A549 treated with ZK216348 at 1 μM for 4 hours (cell line): Measurements from ENCODE around the gene UNC13D. TPM values are rescaled to one million over a fixed set of nuclear protein-coding genes. Genes with fewer than 3 reads are reported as not detected.

Source experiments
- total RNA-seq: library from RNA; stranded (reverse); fragments of 200-300 nt; extraction: Qiagen RNA extraction; gene quantifications from 5 replicates; pipeline ENCODE4 v1.2.3, GENCODE V29; 2022; ENCODE audit warnings: low read depth

Gene UNC13D
- total RNA-seq = 3.3 to 7.1 TPM (median 5.1 TPM) in 5 replicates

DNA sequence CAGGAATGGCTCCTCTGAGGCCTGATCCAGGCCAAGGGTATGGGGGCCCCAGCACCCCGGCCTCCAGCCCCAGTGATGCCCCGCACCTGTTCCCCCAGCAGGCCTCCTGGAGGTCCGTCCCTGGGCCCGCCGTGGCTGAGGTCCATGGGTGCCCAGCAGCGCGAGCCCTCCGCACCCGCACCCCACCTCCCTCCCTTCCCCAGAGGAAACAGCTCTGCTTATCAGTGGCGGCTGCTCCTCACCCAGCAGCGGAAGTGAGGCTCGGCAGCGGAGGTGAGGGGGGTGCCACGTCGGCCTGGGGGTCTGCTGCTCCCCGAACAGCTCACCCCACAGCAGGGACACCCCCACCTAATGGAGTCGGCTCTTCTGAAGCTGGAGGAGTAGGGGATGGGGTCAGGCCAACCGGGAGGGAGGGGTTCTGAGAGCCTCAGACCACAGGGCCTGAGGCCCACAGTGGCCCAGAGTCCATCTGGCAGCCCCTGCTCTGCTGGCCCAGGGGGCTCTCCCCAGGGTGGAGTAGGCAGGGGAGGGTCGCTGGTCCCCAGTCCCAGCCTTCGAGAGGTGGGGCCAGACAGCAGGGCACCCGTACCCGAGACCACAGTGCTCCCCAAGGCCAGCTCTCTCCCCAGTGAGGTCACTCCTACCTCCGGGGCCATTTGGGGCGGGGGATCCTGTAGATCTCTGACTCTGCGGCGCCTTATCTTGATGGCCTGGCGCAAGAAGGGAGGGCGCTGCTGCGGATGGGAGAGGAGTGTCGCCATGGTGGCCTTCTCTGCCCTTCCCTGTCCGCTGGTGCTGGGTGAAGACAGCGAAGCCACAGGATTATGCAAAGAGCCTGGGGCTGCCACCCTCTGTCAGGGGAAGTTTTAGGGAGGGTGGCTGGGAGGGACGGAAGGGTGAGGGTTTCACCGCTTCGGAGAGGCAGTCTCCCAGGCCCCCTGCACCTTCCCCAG is at the start of gene UNC13D:
TSS of gene UNC13D (minus strand) at position 828 of the 953 bp plus-strand sequence. CDS start at position 761, 67 bp downstream.

DNA sequence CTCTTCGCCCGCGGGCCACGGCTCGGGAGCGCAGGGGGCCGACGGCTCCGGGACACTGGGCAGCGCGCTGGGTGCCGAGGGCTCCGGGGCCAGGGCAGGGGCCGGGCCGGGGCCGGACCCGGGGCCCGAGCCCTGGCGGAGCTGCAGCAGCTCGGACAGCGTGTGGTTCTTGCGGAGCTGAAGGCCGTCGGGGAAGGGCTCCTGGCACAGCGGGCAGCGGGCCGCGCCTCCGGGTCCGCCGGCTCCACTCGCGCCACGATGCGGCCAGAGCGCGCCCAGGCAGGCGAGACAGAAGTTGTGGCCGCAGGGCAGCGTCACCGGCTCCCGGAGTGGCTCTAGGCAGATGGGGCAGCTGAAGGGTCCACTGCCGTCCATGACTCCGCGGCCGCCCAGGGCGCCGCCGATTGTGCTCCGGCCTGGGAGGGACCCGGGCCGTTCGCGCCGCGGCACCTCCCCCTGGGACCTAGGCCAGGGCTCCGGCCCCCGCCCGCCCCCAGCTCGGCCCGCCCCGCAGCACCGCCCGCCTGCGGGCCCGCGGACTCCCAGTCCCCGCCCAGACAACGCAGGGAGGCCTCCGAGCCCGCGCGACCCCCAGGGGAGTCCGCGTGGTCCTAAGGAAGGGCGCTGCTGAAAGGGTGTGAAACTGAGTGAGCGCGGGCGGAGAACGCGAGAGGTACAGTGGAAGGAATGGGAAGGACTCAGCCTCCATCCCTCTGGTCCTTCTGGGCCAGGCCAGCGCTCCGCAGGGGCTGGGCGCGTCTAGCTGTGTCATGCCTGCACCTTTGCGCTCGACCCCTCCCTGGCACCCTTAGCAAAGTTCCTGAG is 34.2 kb upstream of the UNC13D start, which contains the start of gene TRIM47:
TSS of gene TRIM47 (minus strand) at position 408 of the 825 bp plus-strand sequence. CDS start at position 375, 33 bp downstream.

DNA sequence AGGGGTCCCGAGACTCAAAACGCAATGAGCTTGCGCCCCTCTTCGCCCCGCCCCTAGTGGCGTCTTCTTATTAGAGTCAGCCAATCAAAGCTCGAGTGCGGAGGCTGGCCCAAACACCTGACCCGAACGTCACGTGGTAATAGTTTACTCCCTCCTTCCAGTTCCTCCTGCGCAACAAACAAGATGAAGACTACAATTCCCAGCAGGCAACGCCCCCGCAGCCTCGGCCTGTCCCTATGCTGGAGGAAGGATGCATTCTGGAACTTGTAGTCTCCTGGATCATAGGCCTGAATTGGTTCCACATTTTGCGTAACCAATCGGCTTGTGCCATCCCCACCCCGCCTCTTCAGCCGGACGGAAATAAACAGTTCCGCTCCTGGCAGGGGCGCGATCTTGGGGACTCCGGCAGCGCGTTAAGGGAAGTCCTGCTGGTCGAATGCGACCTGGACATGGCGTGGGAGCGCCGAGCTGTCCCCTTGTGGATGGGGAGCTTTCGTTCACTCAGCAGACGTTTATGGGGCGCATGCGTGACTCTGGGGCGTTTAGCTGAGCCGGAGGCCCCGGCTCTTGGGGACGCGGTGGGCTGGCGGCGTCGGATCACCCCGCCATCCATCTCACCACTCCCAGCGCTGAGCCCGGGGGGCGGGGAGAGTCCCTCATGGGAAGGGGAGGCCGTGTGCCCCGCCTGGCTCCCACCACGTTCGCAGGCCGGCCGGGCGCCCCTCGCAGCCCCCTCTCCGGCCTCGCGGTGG is 11.3 kb upstream of the UNC13D start, which contains the start of gene WBP2:
TSS of gene WBP2 (minus strand) at position 26 of the 752 bp plus-strand sequence. CDS start 38 bp downstream, outside the sequence.

DNA sequence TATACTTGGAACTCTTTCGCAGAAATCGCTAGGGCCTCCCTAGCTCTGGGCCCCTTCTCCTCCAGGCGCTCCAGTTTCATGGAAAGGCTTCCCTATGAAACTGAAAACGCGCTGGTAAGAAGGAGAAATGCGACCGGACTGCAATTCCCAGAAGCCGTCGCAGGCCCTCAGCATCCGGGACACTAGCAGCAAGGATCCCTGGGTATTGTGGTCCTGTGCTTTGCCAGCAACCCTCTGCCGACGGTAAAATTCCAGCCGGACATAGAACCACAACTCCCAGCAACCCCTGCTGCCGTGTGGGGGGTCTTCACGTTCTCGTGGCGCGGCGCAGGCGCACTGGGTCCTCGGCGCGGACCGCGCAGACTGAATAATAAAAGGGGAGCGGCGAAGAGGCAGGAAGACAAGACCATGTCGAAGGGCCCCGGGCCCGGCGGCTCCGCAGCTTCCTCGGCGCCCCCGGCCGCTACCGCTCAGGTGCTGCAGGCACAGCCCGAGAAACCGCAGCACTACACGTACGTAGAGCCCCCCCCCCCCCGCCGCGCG is 59.7 kb downstream of the UNC13D start, which contains the start of gene UNK:
TSS of gene UNK (plus strand) at position 334 of the 543 bp plus-strand sequence. CDS start at position 409, 75 bp downstream.

Other genes with a start within 250 kb of the UNC13D start
- 0.64 to 1.4 TPM (median 1.1 TPM) in 5 replicates for gene SMIM5, start 211.0 kb downstream of the UNC13D start, total RNA-seq
- 21.0 to 36.0 TPM (median 27.0 TPM) in 5 replicates for gene RECQL5, start 177.2 kb downstream of the UNC13D start, total RNA-seq
- gene SAP30BP, start 177.1 kb downstream of the UNC13D start, total RNA-seq = 102 to 139 TPM (median 117 TPM) in 5 replicates
- gene ITGB4, start 122.9 kb downstream of the UNC13D start, total RNA-seq = 50.8 to 123 TPM (median 97.0 TPM) in 5 replicates
- 37.4 to 83.5 TPM (median 70.9 TPM) in 5 replicates for gene GALK1, start 79.2 kb downstream of the UNC13D start, total RNA-seq
- gene UNK, start 59.6 kb downstream of the UNC13D start, total RNA-seq = 24.5 to 33.2 TPM (median 29.6 TPM) in 5 replicates
- 87.3 to 112 TPM (median 92.7 TPM) in 5 replicates for gene WBP2, start 10.9 kb upstream of the UNC13D start, total RNA-seq
- gene TRIM47, start 34.2 kb upstream of the UNC13D start, total RNA-seq = 117 to 177 TPM (median 163 TPM) in 5 replicates
- gene TRIM65, start 52.5 kb upstream of the UNC13D start, total RNA-seq = 25.7 to 47.8 TPM (median 39.1 TPM) in 5 replicates
- gene MRPL38, start 60.5 kb upstream of the UNC13D start, total RNA-seq = 79.6 to 127 TPM (median 121 TPM) in 5 replicates
- 3.1 to 12.6 TPM (median 8.6 TPM) in 5 replicates for gene FBF1, start 96.6 kb upstream of the UNC13D start, total RNA-seq
- gene ACOX1, start 134.8 kb upstream of the UNC13D start, total RNA-seq = 14.2 to 19.1 TPM (median 17.6 TPM) in 5 replicates
- gene TEN1, start 134.8 kb upstream of the UNC13D start, total RNA-seq = 21.2 to 29.2 TPM (median 24.2 TPM) in 5 replicates
- 3.6 to 5.9 TPM (median 5.2 TPM) in 5 replicates for gene CDK3, start 156.5 kb upstream of the UNC13D start, total RNA-seq
- gene EVPL, start 182.9 kb upstream of the UNC13D start, total RNA-seq = 10.2 to 22.7 TPM (median 18.4 TPM) in 5 replicates
- 74.3 to 88.7 TPM (median 83.4 TPM) in 5 replicates for gene SRP68, start 228.1 kb upstream of the UNC13D start, total RNA-seq
- gene GALR2, start 230.4 kb upstream of the UNC13D start, total RNA-seq = 0.27 to 2.0 TPM (median 1.7 TPM) in 5 replicates
- 0.18 to 0.84 TPM (median 0.26 TPM) in 5 replicates for gene ZACN, start 234.8 kb upstream of the UNC13D start, total RNA-seq